GM18526 (cell line): ENCODE data around the gene LIMCH1.

Experiments
- POLR2A ChIP-seq: IDR thresholded peaks from 3 replicates; pipeline ENCODE4 v1.6.1; 2011; ENCODE audit not compliant: insufficient read length; ENCODE audit errors: extremely low read depth

The LIMCH1 gene

DNA sequence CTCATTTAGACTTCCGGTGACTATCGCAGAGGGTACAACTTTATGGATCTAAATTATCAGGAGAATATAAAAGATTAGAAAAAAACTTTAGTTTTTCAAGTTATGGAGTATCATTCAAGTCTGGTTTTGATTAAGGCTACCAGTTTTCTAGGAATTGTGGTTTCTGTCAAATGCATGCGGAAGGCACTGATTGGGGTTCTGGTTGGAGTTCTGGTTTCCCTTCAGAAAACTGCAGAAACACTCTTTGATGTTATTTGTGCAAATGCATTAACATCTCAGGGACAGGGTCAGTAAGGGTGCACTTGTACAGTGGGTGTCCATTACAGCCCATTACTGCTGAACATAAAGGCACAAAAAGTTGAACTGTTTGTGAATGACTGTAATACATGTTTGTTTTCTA is 100.2 kb downstream of the LIMCH1 start:
- no peak for TF ChIP-seq POLR2A

DNA sequence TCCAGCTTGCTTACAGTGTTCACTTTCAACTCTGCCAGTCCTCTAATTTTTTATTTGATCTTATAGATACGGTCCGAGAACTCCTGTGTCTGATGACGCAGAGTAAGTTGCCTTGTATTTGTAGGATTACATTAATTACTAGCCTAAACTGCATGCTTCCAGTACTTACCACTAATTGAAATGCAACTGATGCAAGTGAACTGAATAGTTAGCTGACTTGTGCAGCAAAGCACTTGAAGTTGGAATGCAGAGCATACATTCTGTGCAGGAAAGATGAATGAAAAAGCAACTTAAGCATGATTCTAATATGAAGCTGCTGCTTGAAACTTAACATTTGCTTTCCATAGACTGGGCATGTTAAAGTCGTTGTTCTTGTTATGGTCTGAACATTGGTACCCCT is 100.9 kb downstream of the LIMCH1 start:
- no peak for TF ChIP-seq POLR2A

DNA sequence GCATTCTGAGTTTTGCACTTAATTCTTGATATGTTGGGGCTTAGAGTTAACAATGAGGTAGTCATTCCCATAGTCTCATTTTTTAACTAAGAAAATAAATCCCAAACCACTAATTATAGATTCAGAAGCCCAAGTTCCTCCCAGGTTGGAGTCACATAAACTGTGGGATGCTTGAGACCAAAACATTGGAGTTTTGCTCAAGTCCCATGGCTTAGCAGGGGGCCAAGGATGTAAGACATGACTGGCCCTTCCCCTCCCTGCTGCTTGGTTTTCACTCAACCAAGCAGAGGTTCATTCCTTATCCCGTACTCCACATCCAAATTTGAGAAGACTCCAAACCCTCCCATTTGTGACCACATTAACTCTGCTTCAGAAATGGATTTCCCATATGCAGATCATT is 101.3 kb downstream of the LIMCH1 start:
- TF ChIP-seq POLR2A: no peak

DNA sequence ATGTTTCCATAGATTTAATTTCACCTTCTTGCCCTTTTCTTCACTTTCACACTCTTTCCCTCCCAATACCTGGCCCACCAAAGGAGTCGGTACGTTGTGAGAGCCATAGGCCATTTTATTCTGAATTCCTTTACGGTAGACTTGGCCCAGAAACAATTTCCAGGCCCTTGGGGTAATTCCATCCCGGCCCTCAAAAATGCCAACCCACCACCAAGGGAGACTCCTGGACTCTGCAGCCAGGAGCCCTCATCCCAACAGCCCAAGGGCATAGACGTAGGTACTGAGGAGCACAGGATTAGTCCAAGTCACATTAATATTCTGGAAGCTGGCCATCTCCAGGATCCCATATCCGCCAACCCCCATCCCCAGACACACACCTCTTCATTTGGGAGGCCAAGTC is 102.9 kb downstream of the LIMCH1 start:
- no peak for TF ChIP-seq POLR2A

DNA sequence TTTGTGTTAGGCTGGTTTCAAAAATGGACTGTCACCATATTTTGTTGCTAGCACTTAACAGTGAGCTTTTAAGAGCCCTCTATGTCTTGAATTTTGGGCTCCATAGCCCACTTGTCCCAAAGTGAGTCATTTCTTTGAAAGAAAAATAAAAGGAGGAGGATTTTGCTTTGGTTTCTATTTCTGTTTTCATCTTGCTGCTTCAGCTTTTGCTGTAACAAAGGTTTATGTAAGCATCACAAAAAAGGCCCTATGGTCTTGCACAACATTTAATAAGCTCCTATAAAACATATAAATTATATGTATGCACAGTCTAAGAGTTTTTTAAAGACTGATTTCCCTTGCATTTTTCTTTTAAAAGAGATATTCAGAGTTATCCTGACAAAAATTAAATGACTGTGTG is 105.4 kb downstream of the LIMCH1 start:
- TF ChIP-seq POLR2A: no peak

DNA sequence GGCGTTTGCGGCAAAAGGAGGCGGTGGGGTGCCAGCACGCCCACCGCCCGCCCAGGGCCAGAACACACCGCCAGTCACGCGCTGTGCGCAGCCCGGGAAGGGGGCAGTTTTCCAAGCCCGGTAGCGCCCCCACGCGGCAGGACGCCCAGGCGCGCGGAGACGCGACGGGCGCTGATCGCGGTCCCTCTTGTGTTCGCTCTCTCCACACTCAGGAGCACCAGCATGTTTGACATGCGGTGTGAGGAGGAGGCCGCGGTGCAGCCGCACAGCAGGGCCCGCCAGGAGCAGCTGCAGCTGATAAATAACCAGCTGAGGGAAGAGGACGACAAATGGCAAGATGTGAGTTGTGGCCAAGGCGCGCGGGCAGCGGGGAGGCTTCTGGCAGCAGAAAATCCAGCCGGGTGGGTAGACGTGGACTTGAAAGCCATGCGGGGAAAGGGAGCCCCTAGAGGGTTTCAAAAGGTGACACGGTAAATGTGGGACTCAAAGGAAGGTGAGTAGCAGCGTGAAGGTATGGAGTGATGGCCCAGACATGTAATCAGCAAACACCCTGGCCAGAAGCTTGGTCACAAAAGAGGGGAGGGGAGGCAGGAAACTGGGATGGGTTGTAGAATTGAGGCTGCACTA is 106.4 kb downstream of the LIMCH1 start:
- no peak for TF ChIP-seq POLR2A

DNA sequence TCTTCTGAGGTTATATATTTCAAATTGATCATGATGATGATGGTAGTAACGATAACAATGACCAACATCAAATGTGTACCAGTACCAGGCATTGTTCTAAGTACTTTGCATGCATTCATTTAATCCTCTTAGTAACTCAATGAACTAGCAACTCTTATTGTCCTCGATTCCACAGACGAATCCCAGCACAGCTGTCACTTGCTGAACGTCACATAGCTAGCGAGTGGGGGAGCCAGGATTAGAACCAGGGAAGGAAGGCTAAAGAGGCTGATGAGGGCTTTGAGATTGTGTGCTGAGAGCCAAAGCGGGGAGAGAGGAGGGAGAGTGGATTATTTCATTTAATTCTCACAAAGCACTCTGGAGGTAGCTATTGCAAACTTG is 106.9 kb downstream of the LIMCH1 start:
- no peak for TF ChIP-seq POLR2A

DNA sequence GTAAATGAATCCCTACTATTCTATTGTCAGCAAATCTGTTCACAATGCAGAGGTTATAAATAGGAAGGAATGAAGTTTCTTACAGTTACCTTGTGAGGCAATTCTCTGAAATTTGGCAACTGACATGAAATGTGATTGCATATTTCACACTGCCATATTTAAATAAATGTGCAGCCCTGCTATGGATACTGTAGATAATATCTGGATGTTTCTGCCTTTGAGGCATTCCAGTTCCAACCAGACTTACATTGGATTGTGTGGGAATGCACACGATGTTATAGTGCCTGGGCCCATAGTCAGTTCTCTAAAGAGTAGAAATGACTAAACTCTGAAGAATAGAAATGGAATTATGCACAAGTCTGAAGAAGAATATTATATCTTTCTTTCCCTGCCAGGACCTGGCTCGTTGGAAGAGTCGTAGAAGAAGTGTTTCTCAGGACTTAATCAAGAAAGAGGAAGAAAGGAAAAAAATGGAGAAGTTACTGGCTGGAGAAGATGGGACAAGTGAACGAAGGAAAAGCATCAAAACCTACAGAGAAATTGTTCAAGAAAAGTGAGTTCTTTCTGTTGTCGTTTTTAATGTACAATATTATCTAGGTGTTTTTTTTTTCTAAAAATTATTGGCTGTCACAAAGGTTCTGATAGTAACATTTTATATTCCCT is 107.9 kb downstream of the LIMCH1 start:
- TF ChIP-seq POLR2A: no peak

DNA sequence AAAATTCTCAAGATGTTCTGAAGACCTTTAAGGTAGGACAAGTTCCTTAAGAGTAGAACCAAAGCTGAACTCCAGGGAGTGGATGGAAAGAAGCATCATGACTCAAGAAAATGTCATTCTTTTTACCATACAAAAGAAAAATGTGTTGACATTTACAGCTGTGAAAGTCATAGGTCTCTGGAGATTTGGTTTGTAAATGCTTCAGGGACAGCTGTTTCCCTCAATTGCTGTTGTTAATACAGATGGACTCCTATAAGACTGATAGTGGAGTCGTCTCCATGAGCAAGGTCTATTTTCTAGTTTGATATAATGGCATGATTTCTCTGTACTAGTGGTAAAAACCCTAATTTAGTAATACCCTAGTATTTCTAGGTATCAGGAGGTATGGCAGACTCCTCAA is 108.9 kb downstream of the LIMCH1 start:
- TF ChIP-seq POLR2A: no peak

DNA sequence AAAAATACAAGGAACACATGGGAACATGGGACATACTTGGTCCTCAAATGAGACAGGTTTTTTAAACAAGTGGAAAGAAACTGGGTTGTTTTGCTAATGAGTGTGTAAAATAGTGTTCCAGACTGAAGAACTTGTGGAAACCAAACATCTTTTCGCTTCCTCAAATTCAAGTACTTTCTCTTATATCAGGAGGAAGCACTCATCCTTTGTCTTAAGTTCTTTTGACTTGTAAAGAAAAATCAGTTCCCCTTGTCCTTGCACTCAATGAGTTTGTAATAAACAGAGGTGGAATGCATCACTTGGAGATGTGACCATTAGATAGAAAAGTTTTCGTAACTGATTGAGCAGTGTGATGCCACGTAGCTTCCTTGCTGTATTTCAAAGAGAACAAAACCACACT is 109.4 kb downstream of the LIMCH1 start:
- TF ChIP-seq POLR2A: no peak

DNA sequence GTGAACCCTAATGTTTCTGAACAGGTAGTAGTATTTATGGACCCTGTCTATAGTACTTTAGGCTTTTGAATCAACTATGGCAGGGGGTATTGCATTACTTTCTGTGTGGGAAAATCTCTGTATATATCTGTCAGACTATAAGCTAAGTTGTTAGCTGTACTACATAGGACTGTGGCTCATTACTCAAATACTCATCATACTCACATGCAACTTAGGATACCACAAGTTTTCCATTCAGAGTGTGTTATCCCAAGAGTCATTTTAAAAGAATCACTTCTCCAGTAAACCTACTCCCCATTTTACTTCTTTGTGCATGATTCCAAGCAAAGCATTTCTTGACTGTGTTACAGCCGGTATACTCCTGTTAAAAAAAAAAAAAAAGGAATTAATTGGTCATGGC is 115.0 kb downstream of the LIMCH1 start:
- no peak for TF ChIP-seq POLR2A

DNA sequence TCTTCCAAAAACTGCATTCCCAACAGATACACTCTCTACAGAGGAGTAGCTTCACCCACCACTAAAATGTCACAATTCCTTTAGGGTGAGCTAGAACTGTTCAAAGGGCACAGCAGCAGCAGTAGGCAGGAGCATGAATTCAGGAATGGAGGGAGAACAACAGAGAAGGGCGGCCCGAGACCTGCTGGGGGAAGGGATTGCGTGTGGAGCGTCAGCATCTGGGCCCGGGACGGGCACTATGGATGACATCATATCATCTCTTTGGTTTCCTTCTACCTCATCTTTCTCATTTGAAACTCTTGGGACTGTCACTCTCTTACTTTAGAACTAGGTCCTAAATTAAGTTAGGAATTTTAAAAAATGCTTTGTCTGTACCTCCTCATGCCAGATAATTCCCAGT is 115.6 kb downstream of the LIMCH1 start:
- no peak for TF ChIP-seq POLR2A

DNA sequence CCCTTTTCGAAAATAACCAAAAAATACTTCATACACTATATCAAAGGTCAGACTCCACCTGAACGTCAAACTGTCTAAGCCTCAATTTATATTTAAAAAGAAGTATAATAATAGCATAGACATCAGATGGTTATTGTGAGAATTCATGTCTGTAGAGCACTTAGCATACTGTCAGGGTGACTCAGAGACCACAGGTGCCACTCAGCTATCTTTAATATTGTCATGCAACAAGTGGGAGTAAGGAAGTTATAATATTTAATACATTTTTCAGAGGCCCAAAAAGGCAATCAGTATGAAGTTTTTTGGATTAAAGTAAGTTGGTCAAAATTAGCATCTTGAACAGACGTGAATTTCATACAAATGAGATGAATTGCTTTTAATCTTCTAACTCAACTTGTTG is 117.2 kb downstream of the LIMCH1 start:
- TF ChIP-seq POLR2A: no peak

DNA sequence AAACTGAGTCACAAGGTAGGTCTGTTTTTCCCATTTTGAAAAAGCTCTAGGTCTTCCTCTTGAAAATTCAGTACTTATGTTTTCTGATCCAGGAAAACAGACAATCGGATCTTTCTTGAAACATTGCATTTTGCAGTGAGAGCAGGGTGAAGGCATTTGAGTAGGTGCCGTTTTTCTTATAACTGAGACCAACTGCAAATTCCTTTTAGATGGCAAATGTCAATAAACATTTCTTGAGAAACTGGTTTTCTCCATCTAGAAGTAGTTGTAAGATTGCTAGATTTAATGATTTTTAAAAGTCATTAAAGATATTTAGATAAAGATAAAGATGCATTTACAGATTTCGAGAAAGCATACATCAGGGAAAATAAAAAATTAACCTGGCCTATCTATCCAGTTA is 118.1 kb downstream of the LIMCH1 start:
- TF ChIP-seq POLR2A: no peak

DNA sequence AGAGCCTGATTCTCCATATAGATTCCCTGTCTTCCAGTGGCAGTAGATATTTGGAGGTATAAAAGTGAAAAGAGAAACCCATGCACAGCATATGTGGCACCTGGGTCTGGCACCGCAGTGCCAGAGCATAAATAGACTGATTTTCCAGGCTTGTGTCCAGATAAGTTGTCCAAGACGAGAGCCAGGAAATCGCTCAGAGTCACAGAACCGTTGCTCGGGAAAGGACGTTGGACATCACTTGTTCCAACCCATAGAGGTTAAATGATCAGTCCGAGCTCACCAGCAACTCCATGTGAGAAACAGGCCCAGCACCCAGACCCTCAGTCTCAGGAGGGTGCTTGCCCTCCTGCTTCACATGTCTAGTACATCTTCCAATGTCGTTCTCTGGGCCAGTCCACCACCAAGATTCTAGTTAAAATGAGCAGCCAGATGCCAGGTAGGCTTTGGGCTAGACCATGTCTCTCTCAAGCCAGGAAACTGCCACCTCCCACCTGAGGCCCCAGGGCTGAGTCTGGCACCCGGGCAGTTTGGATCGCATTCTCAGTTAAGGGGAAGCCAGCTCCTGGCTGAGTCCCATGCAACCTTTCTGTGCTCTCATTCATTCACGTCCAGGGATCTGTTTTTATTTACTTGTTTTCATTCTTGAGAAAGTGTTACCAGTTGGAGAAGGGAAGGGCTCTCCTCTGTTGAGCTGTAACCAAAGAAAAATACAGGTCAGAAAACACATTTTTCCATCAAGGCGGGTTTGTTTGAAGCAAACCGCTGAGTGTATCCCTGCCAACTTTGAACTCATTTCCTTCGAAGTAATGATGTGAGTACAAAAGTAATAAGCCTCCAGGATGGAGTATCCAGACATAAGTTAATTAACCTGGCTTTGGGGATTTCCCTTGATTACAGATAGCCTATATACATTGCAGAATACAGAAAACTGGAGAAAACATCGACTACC is 118.9 kb downstream of the LIMCH1 start:
- TF ChIP-seq POLR2A: no peak

DNA sequence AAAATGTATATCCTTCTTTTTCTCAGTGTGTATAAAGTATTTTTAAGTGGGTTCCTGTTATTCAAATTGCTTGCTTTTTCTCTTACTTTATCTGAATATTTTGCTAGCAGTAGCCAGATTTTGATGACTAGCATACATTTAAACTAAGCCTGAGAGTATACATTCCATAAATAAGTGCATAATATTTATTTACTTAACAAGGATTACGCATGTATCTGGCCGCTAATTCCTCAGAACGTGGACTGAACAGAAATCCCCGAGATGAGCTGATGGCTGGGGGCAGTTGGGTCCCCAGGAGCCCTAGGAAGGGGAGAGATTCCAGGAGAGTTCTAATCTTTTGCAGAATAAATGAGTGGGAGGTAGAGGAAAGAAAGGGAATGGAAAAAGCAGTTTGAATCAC is 119.6 kb downstream of the LIMCH1 start:
- TF ChIP-seq POLR2A: no peak
